Activated naive CD8-positive, alpha-beta T cell treated with anti-CD3 and anti-CD28 coated beads, Interleukin-2, amount 10 ng/mL, durations not matched to agents 7 days and 5 days (primary cell): ENCODE data around the gene OBSCN. TPM values are rescaled to one million over a fixed set of nuclear protein-coding genes. Genes with fewer than 3 reads are reported as not detected.
"Not testable (repeated sequence)": the region's sequence is repeated elsewhere in the genome, so short reads cannot be mapped to it uniquely, and the experiment has no call there.

Source experiments
- ATAC-seq: fragments of 150-1000 bp; cut with Tn5 transposase; one replicate; pipeline ENCODE4 v1.10.0; 2021; ENCODE audit warnings: low read depth, moderate library complexity
- POLR2A ChIA-PET: fragments of 350-600 bp; sonication (Branson Sonifier 250); formaldehyde crosslinking; loops from one replicate; lab custom pipeline; 2021; ENCODE audit warnings: antibody characterized with exemption; lab: Charles Lee
- DNase-seq: peaks from one replicate; pipeline ENCODE4 v3.0.0; 2021
- H3K27ac Mint-ChIP-seq: one replicate; pipeline ENCODE4 v1.8.0; 2022; ENCODE audit warnings: mild to moderate bottlenecking, mixed read lengths
- H3K27me3 Mint-ChIP-seq: one replicate; pipeline ENCODE4 v1.8.0; 2022; ENCODE audit warnings: mild to moderate bottlenecking, moderate library complexity, mixed read lengths
- H3K36me3 Mint-ChIP-seq: one replicate; pipeline ENCODE4 v1.8.0; 2021; ENCODE audit warnings: mild to moderate bottlenecking, mixed read lengths
- H3K4me1 Mint-ChIP-seq: one replicate; pipeline ENCODE4 v1.8.0; 2021; ENCODE audit warnings: mixed read lengths
- H3K4me3 Mint-ChIP-seq: one replicate; pipeline ENCODE4 v1.8.0; 2022; ENCODE audit warnings: mild to moderate bottlenecking, moderate library complexity, mixed read lengths
- H3K9me3 Mint-ChIP-seq: one replicate; pipeline ENCODE4 v1.8.0; 2021; ENCODE audit warnings: mixed read lengths
- total RNA-seq, 2 experiments: library from RNA; stranded (reverse); gene quantifications; one replicate each; pipeline ENCODE4 v1.2.3, GENCODE V29; 2021

OBSCN gene
- total RNA-seq, 2 experiments from 2014 or later: 44.3 to 44.7 TPM

DNA sequence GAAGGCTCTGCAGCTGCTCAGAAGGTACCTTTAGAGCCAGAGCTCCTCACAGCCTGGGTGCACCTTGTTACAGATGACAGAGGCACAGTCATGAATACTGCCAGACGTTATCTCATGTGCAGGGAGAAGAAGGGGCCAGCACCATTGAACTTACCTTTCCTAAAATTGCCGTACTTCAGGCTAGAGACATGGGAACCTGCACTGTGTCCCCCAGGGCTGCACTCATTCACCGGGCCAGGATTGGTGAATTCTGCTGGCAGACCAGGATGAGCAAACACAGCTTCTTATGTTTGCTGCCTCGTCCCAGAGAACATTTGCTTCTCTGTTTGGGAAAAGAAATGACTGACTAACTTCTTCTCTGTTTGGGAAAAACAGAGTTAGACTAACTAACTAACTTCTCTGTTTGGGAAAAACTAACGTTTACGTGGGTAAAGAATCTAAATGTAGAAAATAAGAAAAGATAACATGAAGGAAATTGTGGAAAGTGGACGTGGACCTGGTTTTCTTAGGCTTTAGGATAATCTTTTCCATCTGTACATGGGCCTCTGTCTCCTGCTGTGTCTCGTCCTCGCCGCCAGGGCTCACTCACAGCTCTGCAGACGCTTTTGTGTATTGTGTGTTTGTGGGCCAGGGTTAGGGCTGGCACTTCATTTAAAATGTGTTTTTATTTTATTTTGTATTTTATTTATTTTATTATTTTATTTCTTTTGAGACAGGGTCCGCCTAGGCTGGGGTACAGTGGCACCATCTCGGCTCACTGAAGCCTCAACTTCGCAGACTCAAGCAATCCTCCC is 9.9 kb downstream of the OBSCN start:
- POLR2A ChIA-PET: no interaction called here
- DNase-seq (no peak), ATAC-seq (no peak)
- Mint-ChIP-seq H3K27me3 (no peaks in the 10 kb centered on the region), H3K27ac (no peak overlapping the region), H3K4me1 (peaks cover 7% of the 10 kb centered on the region), H3K9me3 (no peaks in the 10 kb centered on the region), H3K4me3 (no peak overlapping the region), H3K36me3 (peaks cover 4% of the 10 kb centered on the region)

DNA sequence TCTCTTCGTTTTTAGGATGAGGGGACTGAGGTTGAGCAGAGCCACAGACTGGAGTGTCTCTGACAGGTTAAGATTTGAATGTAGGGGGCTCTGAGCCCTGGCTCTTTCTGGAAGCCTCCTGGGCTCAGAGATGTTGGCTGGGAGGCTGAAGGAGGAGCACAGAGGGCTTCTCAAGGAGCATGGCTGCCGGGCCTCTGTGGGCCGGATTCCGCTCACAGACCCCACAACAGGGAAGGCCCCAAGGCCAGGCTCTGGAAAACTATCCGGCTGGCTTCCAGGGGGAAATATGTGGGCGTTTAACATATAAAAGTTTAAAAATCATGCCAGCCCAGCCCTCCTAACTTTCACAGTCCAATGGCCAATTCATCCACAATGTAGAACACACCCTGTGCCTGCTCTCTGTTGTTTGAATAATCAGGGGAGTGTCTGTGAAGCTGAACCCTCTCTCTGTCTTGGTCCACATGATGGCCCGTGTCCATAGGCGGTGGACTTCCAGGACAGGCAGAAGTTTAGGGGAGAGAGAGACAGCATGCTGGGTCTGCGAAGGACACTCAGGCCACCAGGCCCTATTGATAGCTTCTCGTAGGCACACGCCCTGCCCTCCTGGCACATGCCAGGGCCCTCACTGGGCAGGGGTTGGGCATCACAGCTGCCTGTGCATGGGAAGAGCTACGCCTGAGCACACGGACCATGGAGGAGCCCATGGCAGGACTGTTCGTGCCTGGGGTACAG is 10.8 kb downstream of the OBSCN start:
- H3K4me3 Mint-ChIP-seq: no peak overlapping the region
- H3K9me3 Mint-ChIP-seq: no peaks in the 10 kb centered on the region
- H3K27me3 Mint-ChIP-seq: no peaks in the 10 kb centered on the region
- POLR2A ChIA-PET: no interaction called here
- DNase-seq: no peak
- no peak overlapping the region for H3K27ac Mint-ChIP-seq
- peaks cover 3% of the 10 kb centered on the region for H3K4me1 Mint-ChIP-seq
- no peak for ATAC-seq
- peaks cover 12% of the 10 kb centered on the region for H3K36me3 Mint-ChIP-seq

GRCh38 chr1:228219245-228219961 is 11.6 kb downstream of the OBSCN start:
- Mint-ChIP-seq H3K4me3 (no peak overlapping the region), H3K36me3 (peaks cover 15% of the 10 kb centered on the region), H3K4me1 (peaks cover 3% of the 10 kb centered on the region), H3K27me3 (no peaks in the 10 kb centered on the region), H3K27ac (no peak overlapping the region), H3K9me3 (no peaks in the 10 kb centered on the region)
- DNase-seq (no peak), ATAC-seq (no peak)
- POLR2A ChIA-PET: no interaction called here

GRCh38 chr1:228219962-228220780 is 12.3 kb downstream of the OBSCN start:
- H3K27me3 Mint-ChIP-seq: no peaks in the 10 kb centered on the region
- H3K4me3 Mint-ChIP-seq: no peak overlapping the region
- POLR2A ChIA-PET: no interaction called here
- DNase-seq: no peak
- peaks cover 3% of the 10 kb centered on the region for H3K4me1 Mint-ChIP-seq
- H3K9me3 Mint-ChIP-seq: no peaks in the 10 kb centered on the region
- ATAC-seq: no peak
- no peak overlapping the region for H3K27ac Mint-ChIP-seq
- peaks cover 23% of the 10 kb centered on the region for H3K36me3 Mint-ChIP-seq

GRCh38 chr1:228221097-228221496 is 13.3 kb downstream of the OBSCN start:
- H3K27me3 Mint-ChIP-seq, ATAC-seq, H3K4me3 Mint-ChIP-seq, H3K9me3 Mint-ChIP-seq, POLR2A ChIA-PET, H3K27ac Mint-ChIP-seq, DNase-seq, H3K4me1 Mint-ChIP-seq: not testable (repeated sequence)
- peaks cover 27% of the 10 kb centered on the region for H3K36me3 Mint-ChIP-seq

- Mint-ChIP-seq H3K27ac (no peak overlapping the region), H3K36me3 (peaks cover 31% of the 10 kb centered on the region), H3K4me1 (no peaks in the 10 kb centered on the region), H3K9me3 (no peaks in the 10 kb centered on the region), H3K4me3 (no peak overlapping the region), H3K27me3 (no peaks in the 10 kb centered on the region)
- POLR2A ChIA-PET: no interaction called here
- ATAC-seq: no peak
- no peak for DNase-seq
These were observed 14.7 kb downstream of the OBSCN start for GRCh38 chr1:228222548-228222947.

DNA sequence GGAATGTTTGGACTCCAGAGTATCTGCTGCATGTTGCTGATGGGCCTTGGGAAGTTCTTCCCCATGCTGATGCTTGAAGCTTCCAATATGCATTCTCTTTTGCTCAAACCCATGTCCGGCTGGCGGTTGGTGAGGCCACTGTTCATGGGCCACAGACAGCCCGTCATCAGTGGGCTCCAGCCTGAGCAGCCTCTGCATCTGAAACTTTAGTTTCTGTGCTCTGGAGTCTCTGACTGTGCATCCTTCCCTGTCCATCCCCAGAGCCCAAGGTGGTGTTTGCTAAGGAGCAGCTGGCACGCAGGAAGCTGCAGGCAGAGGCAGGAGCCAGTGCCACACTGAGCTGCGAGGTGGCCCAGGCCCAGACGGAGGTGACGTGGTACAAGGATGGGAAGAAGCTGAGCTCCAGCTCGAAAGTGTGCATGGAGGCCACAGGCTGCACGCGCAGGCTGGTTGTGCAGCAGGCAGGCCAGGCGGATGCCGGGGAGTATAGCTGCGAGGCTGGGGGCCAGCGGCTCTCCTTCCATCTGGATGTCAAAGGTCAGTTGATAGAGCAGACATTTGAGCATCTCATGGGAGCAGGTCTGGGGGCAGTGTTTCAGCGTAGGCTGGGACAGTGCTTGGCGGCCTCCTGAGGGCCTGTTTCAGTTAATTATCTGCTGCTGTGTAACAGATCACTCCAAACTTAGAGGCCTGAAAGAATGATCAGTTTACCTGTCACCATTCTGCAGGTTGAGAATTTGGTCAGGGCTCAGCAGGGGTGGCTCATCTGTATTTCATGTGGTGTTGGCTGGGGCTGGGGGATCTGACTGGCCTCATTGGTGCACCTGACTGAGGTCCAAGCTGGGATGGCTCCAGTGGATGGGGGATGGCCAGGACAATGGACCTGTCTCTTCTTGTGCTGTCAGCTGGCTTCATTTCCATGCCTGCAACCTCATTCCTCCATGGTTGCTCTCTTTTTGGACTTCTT is 16.6 kb downstream of the OBSCN start:
- Mint-ChIP-seq H3K4me1 (peaks cover 2% of the 10 kb centered on the region), H3K9me3 (no peaks in the 10 kb centered on the region), H3K4me3 (no peak overlapping the region), H3K27ac (no peak overlapping the region), H3K27me3 (no peaks in the 10 kb centered on the region), H3K36me3 (peaks cover 38% of the 10 kb centered on the region)
- no peak for ATAC-seq
- POLR2A ChIA-PET: no interaction called here
- DNase-seq: no peak

- POLR2A ChIA-PET: no interaction called here
- Mint-ChIP-seq H3K36me3 (peaks cover 42% of the 10 kb centered on the region), H3K4me1 (peaks cover 2% of the 10 kb centered on the region), H3K27me3 (no peaks in the 10 kb centered on the region), H3K27ac (no peak overlapping the region), H3K9me3 (no peaks in the 10 kb centered on the region), H3K4me3 (no peak overlapping the region)
- ATAC-seq (no peak), DNase-seq (no peak)
These were observed 17.4 kb downstream of the OBSCN start for GRCh38 chr1:228225165-228225710.

DNA sequence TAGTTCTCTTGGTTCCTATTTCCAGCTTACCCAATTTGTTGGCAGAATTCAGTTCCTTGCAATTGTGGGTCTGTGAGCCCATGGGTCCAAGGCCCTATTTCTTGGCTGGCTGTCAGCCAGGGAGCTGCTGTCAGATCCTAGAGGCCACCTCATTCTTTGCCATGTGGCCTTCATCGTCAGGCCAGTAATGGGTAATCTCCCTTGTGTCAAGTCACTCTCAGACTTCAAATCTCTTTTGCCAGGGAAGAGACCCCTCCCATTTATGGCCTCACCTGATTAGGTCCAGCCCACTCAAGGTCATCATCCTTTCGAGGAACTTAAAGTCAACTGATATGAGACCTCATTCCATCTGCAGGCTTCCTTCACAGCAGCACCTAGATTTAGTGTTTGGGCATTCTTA is 17.9 kb downstream of the OBSCN start:
- DNase-seq (no peak), ATAC-seq (no peak)
- H3K9me3 Mint-ChIP-seq: no peaks in the 10 kb centered on the region
- H3K4me1 Mint-ChIP-seq: peaks cover 2% of the 10 kb centered on the region
- POLR2A ChIA-PET: no interaction called here
- H3K4me3 Mint-ChIP-seq: no peak overlapping the region
- H3K27ac Mint-ChIP-seq: no peak overlapping the region
- no peaks in the 10 kb centered on the region for H3K27me3 Mint-ChIP-seq
- peaks cover 46% of the 10 kb centered on the region for H3K36me3 Mint-ChIP-seq

- no peak for DNase-seq
- H3K9me3 Mint-ChIP-seq: no peaks in the 10 kb centered on the region
- no peak overlapping the region for H3K27ac Mint-ChIP-seq
- H3K36me3 Mint-ChIP-seq: peaks cover 47% of the 10 kb centered on the region
- peaks cover 2% of the 10 kb centered on the region for H3K4me1 Mint-ChIP-seq
- no peak overlapping the region for H3K4me3 Mint-ChIP-seq
- H3K27me3 Mint-ChIP-seq: no peaks in the 10 kb centered on the region
- POLR2A ChIA-PET: no interaction called here
- no peak for ATAC-seq
These were observed 18.5 kb downstream of the OBSCN start for GRCh38 chr1:228226141-228226874.

DNA sequence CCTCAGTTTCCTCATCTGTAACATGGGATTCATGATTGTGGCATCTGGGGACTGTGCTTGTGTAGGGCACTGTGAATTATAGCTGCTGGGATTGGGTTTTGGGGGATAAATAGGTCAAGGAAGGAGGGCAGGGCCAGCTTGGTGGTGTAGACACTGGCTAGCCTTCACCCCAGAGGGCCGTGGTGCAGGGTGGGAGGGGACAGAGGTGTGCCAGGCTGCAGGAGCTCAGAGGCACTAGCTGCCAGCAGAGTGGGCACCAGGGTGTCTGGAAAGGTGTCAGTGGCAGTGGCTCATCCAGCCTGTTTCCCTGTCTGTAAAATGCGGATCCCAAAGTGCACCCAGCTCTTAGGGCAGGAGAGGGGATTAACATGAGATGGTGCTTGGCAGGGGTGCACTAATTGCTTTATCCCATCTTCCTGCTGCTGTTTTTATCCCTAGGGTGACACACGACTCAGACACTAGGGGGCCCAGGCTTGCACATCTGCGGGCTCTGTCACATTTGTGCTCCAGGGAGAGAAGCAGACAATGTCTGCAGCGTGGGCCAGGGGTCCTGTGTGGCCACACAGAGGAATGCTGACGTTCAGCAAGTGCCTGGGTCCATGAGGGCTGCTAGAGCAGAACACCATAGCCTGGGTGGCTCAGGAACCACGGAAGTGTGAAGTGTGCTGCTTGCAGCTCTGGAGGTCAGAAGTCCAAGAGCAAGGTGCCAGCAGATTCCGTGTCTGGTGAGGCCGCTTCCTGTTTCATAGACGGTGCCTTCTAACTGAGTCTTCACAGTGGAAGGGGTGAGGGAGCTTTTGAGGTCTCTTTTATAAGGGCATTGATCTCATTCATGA is 19.3 kb downstream of the OBSCN start:
- Mint-ChIP-seq H3K4me3 (no peak overlapping the region), H3K36me3 (peaks cover 54% of the 10 kb centered on the region), H3K27me3 (no peaks in the 10 kb centered on the region), H3K4me1 (peaks cover 2% of the 10 kb centered on the region), H3K9me3 (peaks cover 5% of the 10 kb centered on the region), H3K27ac (no peak overlapping the region)
- no peak for DNase-seq
- ATAC-seq: no peak
- POLR2A ChIA-PET: no interaction called here
